ENCODE data around the gene ETF1. TPM values are rescaled to one million over a fixed set of nuclear protein-coding genes. Genes with fewer than 3 reads are reported as not detected.
"Not testable (repeated sequence)": the region's sequence is repeated elsewhere in the genome, so short reads cannot be mapped to it uniquely, and the experiment has no call there.

The ETF1 gene
- total RNA-seq, 1 donor, result 112 TPM

- no peak for TF ChIP-seq CTCF (IDR thresholded peaks at IDR 0.05; ENCODE audit: insufficient read depth, low read length)
- DNase-seq (ENCODE audit: low read depth), result no peak
- no peak overlapping the region for H3K4me3 ChIP-seq (ENCODE audit: low read depth, low read length)
Observed at GRCh38 chr5:138482638-138483037, 60.4 kb downstream of the ETF1 start.

GRCh38 chr5:138476918-138477317, 66.1 kb downstream of the ETF1 start:
- no peak for TF ChIP-seq CTCF (IDR thresholded peaks at IDR 0.05; ENCODE audit: insufficient read depth, low read length)
- no peak overlapping the region for H3K4me3 ChIP-seq (ENCODE audit: low read depth, low read length)
- DNase-seq (ENCODE audit: low read depth), result no peak

- not testable (repeated sequence) for DNase-seq (ENCODE audit: low read depth); H3K4me3 ChIP-seq (ENCODE audit: low read depth, low read length)
Observed at GRCh38 chr5:138473151-138473550, 69.9 kb downstream of the ETF1 start.

- no peak for TF ChIP-seq CTCF (IDR thresholded peaks at IDR 0.05; ENCODE audit: insufficient read depth, low read length)
- no peak for DNase-seq (ENCODE audit: low read depth)
- no peak overlapping the region for H3K4me3 ChIP-seq (ENCODE audit: low read depth, low read length)
Observed at GRCh38 chr5:138472353-138472752, 70.7 kb downstream of the ETF1 start.

- no peak overlapping the region for H3K4me3 ChIP-seq (ENCODE audit: low read depth, low read length)
- no peak for DNase-seq (ENCODE audit: low read depth)
- no peak for TF ChIP-seq CTCF (IDR thresholded peaks at IDR 0.05; ENCODE audit: insufficient read depth, low read length)
Observed at GRCh38 chr5:138471052-138471361, 72.0 kb downstream of the ETF1 start.

GRCh38 chr5:138470322-138471051, 72.5 kb downstream of the ETF1 start:
- peak; percentile 89 for DNase-seq (ENCODE audit: low read depth)

More at GRCh38 chr5:138470322-138471051, 72.5 kb downstream of the ETF1 start:
- TF ChIP-seq CTCF (IDR thresholded peaks at IDR 0.05; ENCODE audit: insufficient read depth, low read length), result no peak
- H3K4me3 ChIP-seq (ENCODE audit: low read depth, low read length), result no peak overlapping the region
